Left ventricle myocardium superior (tissue), 1 donor: ENCODE results near the gene MBD5. TPM values are rescaled to one million over a fixed set of nuclear protein-coding genes. Genes with fewer than 3 reads are reported as not detected.

Experiments used
- ATAC-seq: fragments of 200-7000 bp; cut with Tn5 transposase; one replicate; pipeline ENCODE4 v1.9.1; 2020; ENCODE audit warnings: mild to moderate bottlenecking, moderate library complexity
- DNase-seq: peaks from one replicate; pipeline ENCODE4 v3.0.0-alpha.2; 2020
- intact Hi-C: fragments of 100-400 bp; cut with micrococcal nuclease; formaldehyde crosslinking; loops from one replicate; pipeline ENCODE4 v1.11.0; 2022
- total RNA-seq: library from RNA; stranded (reverse); fragmentation: NEBNext Ultra II Directional; extraction: Animal tissue kit (Norgen Biotek cat#: 25700); gene quantifications from one replicate; pipeline ENCODE4 v1.2.1, GENCODE V29; 2021
- donor health status: DM: no; HTN: yes; CAD: no; lungs with severe emphysema.

The MBD5 gene
- total RNA-seq, 1 donor from 2014 or later, result 33.7 TPM

GRCh38 chr2:148375214-148375613 is 354.3 kb downstream of the MBD5 start:
- intact Hi-C loops, result no loop called here
- DNase-seq, result no peak
- ATAC-seq, result peak; percentile 57

- intact Hi-C loops, result no loop called here
- no peak for DNase-seq
- no peak for ATAC-seq
Observed at GRCh38 chr2:148391324-148391723, 370.4 kb downstream of the MBD5 start.

- intact Hi-C loops, result no loop called here
- ATAC-seq, result no peak
- no peak for DNase-seq
Observed at GRCh38 chr2:148402786-148403185, 381.9 kb downstream of the MBD5 start.

- DNase-seq, result no peak
- ATAC-seq, result no peak
- intact Hi-C loops, result no loop called here
Observed at GRCh38 chr2:148410899-148411298, 390.0 kb downstream of the MBD5 start.

- intact Hi-C loops, result no loop called here
- DNase-seq (no peak), ATAC-seq (no peak)
Observed at GRCh38 chr2:148416248-148416647, 395.4 kb downstream of the MBD5 start.

GRCh38 chr2:148430101-148430500 is 409.2 kb downstream of the MBD5 start:
- intact Hi-C loops, result no loop called here
- ATAC-seq, result no peak
- DNase-seq, result no peak

- ATAC-seq (no peak), DNase-seq (no peak)
- intact Hi-C loops, result no loop called here
Observed at GRCh38 chr2:148447877-148448276, 427.0 kb downstream of the MBD5 start.

GRCh38 chr2:148450531-148450930 is 429.6 kb downstream of the MBD5 start:
- ATAC-seq, result no peak
- intact Hi-C loops, result no loop called here
- no peak for DNase-seq

GRCh38 chr2:148451046-148451445 is 430.2 kb downstream of the MBD5 start:
- ATAC-seq (no peak), DNase-seq (no peak)
- intact Hi-C loops, result no loop called here

- DNase-seq (no peak), ATAC-seq (no peak)
- intact Hi-C loops, result no loop called here
Observed at GRCh38 chr2:148455791-148456190, 434.9 kb downstream of the MBD5 start.

- no peak for DNase-seq
- ATAC-seq, result no peak
- intact Hi-C loops, result no loop called here
Observed at GRCh38 chr2:148458171-148458570, 437.3 kb downstream of the MBD5 start.

GRCh38 chr2:148459377-148459778 is 438.5 kb downstream of the MBD5 start:
- DNase-seq (no peak), ATAC-seq (no peak)
- intact Hi-C loops, result no loop called here

- no peak for DNase-seq
- no peak for ATAC-seq
- intact Hi-C loops, result no loop called here
Observed at GRCh38 chr2:148461876-148462275, 441.0 kb downstream of the MBD5 start.

- ATAC-seq, result no peak
- intact Hi-C loops, result no loop called here
- DNase-seq, result no peak
Observed at GRCh38 chr2:148475626-148476025, 454.7 kb downstream of the MBD5 start.

- intact Hi-C loops, result no loop called here
- DNase-seq (no peak), ATAC-seq (no peak)
Observed at GRCh38 chr2:148479398-148479797, 458.5 kb downstream of the MBD5 start.

GRCh38 chr2:148483665-148484064 is 462.8 kb downstream of the MBD5 start:
- DNase-seq, result no peak
- ATAC-seq, result no peak
- intact Hi-C loops, result no loop called here

GRCh38 chr2:148484066-148484465 is 463.2 kb downstream of the MBD5 start:
- DNase-seq, result no peak
- ATAC-seq, result no peak
- intact Hi-C loops, result no loop called here

- intact Hi-C loops, result no loop called here
- DNase-seq (no peak), ATAC-seq (no peak)
Observed at GRCh38 chr2:148486655-148487054, 465.8 kb downstream of the MBD5 start.

- DNase-seq (no peak), ATAC-seq (no peak)
Observed at GRCh38 chr2:148487439-148487838, 466.5 kb downstream of the MBD5 start.

GRCh38 chr2:148490840-148491439 is 470.0 kb downstream of the MBD5 start:
- ATAC-seq, result no peak

More at GRCh38 chr2:148487439-148487838, 466.5 kb downstream of the MBD5 start:
- intact Hi-C loops, result no loop called here

GRCh38 chr2:148493822-148494563 is 473.1 kb downstream of the MBD5 start:
- ATAC-seq, result no peak
- intact Hi-C loops, result no loop called here

More at GRCh38 chr2:148490840-148491439, 470.0 kb downstream of the MBD5 start:
- intact Hi-C loops, result no loop called here
- DNase-seq, result no peak

More at GRCh38 chr2:148493822-148494563, 473.1 kb downstream of the MBD5 start:
- DNase-seq, result no peak
